Measurements from ENCODE around the gene CYSRT1.

Gene CYSRT1

DNA sequence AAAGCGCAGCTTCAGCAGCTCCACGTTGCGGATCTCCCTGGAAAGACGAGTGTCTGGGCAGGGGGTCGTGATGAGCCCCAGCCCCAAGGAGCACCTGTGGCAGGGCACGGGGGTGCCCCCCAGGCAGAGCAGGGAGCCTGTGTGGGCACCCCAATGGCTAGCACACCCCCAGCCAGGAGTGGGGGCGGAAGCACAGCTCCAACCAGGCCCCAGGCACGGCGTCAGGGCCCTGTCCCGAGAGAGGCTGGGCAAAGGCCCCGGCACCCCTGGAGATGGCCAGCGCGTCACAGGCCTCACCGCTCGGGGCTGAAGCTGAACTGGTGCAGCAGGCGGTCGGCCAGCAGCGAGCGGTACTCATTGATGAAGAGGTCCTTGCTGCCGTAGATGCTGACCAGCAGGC, 44.5 kb upstream of the CYSRT1 start:
- TF ChIP-seq, protein P1, sequence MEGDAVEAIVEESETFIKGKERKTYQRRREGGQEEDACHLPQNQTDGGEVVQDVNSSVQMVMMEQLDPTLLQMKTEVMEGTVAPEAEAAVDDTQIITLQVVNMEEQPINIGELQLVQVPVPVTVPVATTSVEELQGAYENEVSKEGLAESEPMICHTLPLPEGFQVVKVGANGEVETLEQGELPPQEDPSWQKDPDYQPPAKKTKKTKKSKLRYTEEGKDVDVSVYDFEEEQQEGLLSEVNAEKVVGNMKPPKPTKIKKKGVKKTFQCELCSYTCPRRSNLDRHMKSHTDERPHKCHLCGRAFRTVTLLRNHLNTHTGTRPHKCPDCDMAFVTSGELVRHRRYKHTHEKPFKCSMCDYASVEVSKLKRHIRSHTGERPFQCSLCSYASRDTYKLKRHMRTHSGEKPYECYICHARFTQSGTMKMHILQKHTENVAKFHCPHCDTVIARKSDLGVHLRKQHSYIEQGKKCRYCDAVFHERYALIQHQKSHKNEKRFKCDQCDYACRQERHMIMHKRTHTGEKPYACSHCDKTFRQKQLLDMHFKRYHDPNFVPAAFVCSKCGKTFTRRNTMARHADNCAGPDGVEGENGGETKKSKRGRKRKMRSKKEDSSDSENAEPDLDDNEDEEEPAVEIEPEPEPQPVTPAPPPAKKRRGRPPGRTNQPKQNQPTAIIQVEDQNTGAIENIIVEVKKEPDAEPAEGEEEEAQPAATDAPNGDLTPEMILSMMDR (IDR thresholded peaks at IDR 0.05; ENCODE audit: extremely low read depth, missing control alignments), result no peak
- DNase-seq (ENCODE audit: low spot score), result no peak

DNA sequence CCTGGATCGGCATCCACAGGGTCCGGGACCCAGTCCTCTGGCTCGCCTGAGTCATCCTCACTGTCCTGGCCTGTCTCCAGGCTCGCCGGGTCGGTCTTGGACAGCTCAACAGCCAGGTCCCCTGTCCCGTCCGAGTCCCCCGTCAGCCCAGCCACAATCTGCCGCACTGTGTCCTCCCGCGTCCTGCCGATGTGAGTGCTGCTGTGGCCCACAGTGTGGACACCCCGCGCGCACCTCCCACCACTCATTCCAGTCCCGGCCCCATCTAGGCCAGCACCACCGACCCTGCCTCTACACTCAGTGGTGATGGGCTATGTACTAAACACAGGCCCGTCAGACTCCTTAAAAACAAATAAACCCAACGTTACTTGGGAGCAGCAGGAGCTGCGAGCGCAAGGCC, 43.3 kb upstream of the CYSRT1 start:
- no peak for DNase-seq (ENCODE audit: low spot score)
- TF ChIP-seq, protein P1 (IDR thresholded peaks at IDR 0.05; ENCODE audit: extremely low read depth, missing control alignments), result no peak

DNA sequence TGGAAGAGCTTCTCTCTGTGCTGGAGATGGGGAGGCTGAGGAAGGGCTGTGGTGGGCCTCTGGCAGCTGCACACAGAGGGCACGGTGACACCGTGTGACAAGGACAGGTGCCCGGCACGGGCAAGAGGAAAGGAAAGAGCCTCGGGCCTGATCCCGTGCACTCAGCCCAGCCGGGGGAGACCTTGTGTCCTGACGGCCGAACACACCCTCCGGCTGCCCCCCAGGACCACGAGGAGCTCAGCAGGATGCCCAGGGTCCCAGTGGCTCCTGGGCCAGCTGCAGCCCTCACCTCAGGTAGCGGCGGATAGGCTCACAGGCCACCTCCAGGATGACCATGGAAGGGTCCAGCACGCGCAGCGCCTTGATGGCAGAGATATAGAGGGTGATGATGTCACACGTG, 42.1 kb upstream of the CYSRT1 start:
- TF ChIP-seq, protein P1 (IDR thresholded peaks at IDR 0.05; ENCODE audit: extremely low read depth, missing control alignments), result no peak
- DNase-seq (ENCODE audit: low spot score), result no peak

DNA sequence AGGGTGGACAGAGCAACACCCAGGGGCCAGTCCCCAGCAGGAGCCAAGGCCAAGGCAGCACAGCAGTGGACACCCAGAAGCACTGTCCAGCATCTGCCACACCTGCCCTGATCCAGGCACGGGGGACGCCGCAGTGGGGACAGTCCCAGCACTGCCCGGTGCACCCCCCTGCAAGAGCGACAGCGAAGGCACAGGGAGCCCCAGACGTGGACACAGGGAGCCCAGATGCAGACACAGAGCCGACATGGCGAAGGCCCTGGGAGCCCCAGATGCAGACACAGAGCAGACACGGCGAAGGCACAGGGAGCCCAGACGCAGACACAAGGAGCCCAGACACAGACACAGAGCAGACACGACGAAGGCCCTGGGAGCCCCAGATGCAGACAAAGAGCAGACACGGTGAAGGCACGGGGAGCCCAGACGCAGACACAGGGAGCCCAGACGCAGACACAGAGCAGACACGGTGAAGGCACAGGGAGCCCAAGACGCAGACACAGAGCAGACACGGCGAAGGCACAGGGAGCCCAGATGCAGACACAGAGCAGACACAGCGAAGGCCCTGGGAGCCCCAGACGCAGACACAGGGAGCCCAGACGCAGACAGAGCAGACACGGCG, 40.9 kb upstream of the CYSRT1 start:
- TF ChIP-seq, protein P1 (IDR thresholded peaks at IDR 0.05; ENCODE audit: extremely low read depth, missing control alignments), result no peak
- no peak for DNase-seq (ENCODE audit: low spot score)

DNA sequence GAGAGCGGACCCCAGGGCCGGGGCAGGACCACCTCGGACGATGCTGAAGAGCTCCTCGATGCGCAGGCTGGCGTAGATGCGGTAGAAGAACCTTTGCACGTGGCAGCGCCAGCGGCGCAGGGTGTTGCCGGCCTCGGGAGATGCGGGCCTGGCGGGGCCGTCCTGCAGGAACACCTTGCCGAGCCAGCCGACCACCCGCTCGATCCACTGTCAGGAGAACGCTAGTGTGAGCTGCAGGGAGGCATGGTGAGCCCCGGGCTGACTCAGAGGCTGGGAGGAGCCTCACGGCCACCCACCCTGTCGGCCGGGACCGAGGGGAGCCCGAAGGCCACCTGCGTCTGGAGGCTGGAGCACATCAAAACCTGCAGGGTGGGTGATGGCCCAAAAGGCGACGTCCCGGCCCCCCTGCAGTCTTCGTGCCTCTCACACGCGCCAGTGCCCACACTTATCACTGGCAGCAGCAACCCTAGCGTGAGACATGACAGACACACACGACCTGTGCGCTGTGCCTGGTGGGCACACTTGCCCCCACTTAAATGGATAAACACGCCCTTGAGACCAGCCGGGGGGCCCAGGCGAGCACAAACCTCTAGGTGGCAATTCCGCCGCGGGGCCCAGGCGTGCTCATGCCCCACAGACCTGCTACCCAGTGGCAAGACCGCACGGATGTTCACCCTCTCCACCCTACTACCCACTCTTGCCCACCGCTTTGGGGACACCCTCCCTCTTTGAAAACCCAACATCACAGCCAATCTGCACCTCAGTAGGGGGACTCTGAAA, 39.9 kb upstream of the CYSRT1 start:
- DNase-seq (ENCODE audit: low spot score), result no peak
- TF ChIP-seq, protein P1 (IDR thresholded peaks at IDR 0.05; ENCODE audit: extremely low read depth, missing control alignments), result no peak

DNA sequence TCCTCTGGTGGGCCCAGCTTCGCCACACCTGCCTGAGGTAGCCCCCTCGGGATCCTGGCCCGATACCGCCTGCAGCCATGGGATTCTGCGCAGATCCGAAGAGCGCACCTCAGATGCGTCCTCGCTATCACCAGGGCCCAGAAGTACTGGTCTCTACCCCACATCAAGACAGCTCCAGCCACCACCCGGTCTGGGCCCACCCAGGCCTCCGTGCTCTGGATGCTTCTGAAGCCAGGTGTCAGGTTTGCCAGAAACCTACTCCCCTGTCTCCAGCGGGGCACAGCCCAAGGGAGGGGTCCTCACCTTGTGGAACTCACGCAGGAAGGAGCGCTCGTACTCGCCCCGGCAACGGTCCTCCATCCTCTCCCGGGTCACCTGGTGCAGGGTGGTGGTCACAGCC, 39.1 kb upstream of the CYSRT1 start:
- TF ChIP-seq, protein P1 (IDR thresholded peaks at IDR 0.05; ENCODE audit: extremely low read depth, missing control alignments), result no peak
- DNase-seq (ENCODE audit: low spot score), result no peak

DNA sequence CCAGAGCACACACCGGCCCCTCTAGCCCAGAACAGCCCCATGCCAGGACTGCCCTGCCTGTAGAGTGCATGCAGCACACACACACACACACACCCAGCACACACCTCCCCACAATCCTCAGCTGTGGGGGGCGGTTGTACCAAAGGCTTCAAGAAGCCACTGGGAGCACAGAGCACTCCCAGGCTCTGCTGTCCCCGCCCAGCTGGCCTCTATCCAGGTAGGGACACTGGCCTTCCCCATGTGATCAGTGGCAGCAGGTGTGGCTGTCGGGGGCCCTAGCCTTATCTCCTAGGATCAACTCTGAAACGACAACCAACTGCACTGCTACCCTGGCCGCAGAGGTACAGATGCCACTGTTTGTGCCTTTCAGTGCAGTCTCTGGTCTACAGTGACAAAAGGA, 38.6 kb upstream of the CYSRT1 start:
- DNase-seq (ENCODE audit: low spot score), result no peak
- TF ChIP-seq, protein P1 (IDR thresholded peaks at IDR 0.05; ENCODE audit: extremely low read depth, missing control alignments), result no peak

Measured in GM20000 (cell line).